ENCODE measurements around the gene TAF13.

TAF13 gene

DNA sequence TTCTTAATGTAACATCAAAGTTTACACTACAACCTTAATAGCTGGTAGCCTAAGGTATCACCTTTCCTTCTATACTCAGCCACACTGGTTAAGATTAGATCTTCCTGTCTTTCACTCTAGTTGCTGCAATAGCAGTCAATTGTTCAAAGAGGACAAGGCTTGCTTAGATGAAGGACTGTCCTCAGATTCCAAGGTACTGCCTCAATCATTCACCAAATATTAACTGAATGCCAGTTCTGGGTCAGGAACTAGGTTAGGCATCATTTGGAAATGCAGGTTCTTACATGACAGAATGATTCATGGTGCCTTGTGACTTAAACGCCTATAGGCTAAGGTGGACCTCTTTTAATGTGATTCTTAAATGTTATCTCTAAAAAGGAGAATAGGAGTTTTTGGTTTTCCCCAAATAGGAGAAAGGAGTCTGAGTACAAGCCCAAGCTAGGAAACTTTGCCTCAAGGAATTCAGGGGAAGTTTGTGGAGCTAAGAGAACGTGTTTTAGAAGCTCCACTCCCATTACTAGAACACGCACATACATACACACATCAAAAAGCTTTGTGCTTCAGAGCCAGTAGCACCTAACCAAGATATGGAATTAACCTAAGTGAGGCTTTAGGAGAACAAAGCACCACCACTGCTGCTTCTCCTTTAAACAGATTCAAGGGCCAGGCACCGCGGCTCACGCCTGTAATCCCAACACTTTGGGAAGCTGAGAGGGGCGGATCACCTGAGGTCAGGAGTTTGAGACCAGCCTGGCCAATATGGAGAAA lies 25.4 kb downstream of the TAF13 start:
- no peak for DNase-seq (ENCODE audit: low read depth)
- no peak overlapping the region for H3K4me3 ChIP-seq (replicated peaks; ENCODE audit: low read depth, low read length)
- TF ChIP-seq, protein P1, sequence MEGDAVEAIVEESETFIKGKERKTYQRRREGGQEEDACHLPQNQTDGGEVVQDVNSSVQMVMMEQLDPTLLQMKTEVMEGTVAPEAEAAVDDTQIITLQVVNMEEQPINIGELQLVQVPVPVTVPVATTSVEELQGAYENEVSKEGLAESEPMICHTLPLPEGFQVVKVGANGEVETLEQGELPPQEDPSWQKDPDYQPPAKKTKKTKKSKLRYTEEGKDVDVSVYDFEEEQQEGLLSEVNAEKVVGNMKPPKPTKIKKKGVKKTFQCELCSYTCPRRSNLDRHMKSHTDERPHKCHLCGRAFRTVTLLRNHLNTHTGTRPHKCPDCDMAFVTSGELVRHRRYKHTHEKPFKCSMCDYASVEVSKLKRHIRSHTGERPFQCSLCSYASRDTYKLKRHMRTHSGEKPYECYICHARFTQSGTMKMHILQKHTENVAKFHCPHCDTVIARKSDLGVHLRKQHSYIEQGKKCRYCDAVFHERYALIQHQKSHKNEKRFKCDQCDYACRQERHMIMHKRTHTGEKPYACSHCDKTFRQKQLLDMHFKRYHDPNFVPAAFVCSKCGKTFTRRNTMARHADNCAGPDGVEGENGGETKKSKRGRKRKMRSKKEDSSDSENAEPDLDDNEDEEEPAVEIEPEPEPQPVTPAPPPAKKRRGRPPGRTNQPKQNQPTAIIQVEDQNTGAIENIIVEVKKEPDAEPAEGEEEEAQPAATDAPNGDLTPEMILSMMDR (IDR thresholded peaks at IDR 0.05; ENCODE audit: low read length, missing control alignments), result no peak

- TF ChIP-seq, protein P1 (IDR thresholded peaks at IDR 0.05; ENCODE audit: low read length, missing control alignments), result no peak
- no peak for DNase-seq (ENCODE audit: low read depth)
- H3K4me3 ChIP-seq (replicated peaks; ENCODE audit: low read depth, low read length), result no peak overlapping the region
Observed at GRCh38 chr1:109048335-109048734, 27.5 kb downstream of the TAF13 start.

DNA sequence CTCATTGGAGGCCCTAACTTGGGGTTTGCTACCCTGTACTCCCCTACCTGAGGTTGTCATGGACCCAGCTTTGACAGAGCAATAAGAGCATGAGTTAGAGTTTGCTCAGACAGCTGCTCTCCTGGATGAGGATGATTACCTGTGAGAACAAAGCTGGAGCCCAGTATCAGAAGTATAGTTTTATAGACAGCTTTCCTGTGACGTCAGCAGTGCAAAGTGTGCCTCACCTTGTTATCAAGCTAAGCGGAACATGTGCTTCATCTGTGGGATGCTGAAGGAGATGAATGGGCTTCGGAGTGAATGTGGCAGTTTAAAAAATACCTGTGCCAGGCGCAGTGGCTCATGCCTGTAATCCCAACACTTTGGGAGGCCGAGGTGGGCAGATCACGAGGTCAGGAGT lies 28.5 kb downstream of the TAF13 start:
- DNase-seq (ENCODE audit: low read depth), result no peak
- TF ChIP-seq, protein P1 (IDR thresholded peaks at IDR 0.05; ENCODE audit: low read length, missing control alignments), result no peak
- H3K4me3 ChIP-seq (replicated peaks; ENCODE audit: low read depth, low read length), result no peak overlapping the region

DNA sequence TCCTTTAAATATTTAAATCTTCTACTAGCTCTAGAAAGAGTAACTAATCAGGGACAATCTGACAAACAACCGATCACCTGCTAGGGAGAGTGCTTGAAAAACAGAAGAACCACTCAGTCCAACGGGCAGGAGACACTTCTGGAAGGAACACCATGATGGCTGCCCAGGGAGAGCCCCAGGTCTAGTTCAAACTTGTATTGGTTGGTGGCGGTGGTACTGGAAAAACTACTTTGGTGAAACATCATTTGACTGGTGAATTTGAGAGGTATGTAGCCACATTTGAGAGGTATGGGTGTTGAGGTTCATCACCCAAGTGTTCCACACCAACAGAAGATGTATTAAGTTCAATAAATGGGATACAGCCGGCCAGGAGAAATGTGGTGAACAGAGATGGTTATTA lies 29.1 kb downstream of the TAF13 start:
- TF ChIP-seq, protein P1 (IDR thresholded peaks at IDR 0.05; ENCODE audit: low read length, missing control alignments), result no peak
- no peak overlapping the region for H3K4me3 ChIP-seq (replicated peaks; ENCODE audit: low read depth, low read length)
- DNase-seq (ENCODE audit: low read depth), result no peak

- TF ChIP-seq, protein P1 (IDR thresholded peaks at IDR 0.05; ENCODE audit: low read length, missing control alignments), result no peak
Observed at GRCh38 chr1:109045595-109045994, 30.2 kb downstream of the TAF13 start.

GRCh38 chr1:109041621-109042468 lies 34.0 kb downstream of the TAF13 start, which contains the start of gene WDR47:
Gene WDR47, minus strand, starts transcription at chr1:109042102. Its CDS starts 18,590 bp downstream, at chr1:109023512.
- peak within 1 kb of the TSS; percentile 91 for H3K4me3 ChIP-seq (replicated peaks; ENCODE audit: low read depth, low read length)
- TF ChIP-seq, protein P1 (IDR thresholded peaks at IDR 0.05; ENCODE audit: low read length, missing control alignments), result no peak
- DNase-seq (ENCODE audit: low read depth), result peak; percentile 96

More at GRCh38 chr1:109045595-109045994, 30.2 kb downstream of the TAF13 start:
- H3K4me3 ChIP-seq (replicated peaks; ENCODE audit: low read depth, low read length), result no peak overlapping the region
- DNase-seq (ENCODE audit: low read depth), result no peak

All from fibroblast of pulmonary artery (primary cell).